Mesodermal cell (in vitro differentiated cells): ENCODE measurements around the gene RPS21.

Experiments
- H3K27ac ChIP-seq: 2 replicates; pipeline ENCODE4 v1.7.0; 2013; ENCODE audit warnings: mild to moderate bottlenecking, low read depth, low read length, moderate library complexity; ENCODE audit not compliant: severe bottlenecking
- H3K36me3 ChIP-seq: 2 replicates; pipeline ENCODE4 v1.7.1; 2013; ENCODE audit warnings: mild to moderate bottlenecking, low read length, moderate library complexity; ENCODE audit not compliant: control insufficient read depth, insufficient read depth
- H3K4me1 ChIP-seq: one replicate; pipeline ENCODE4 v1.7.1; 2013; ENCODE audit warnings: mild to moderate bottlenecking, low read length; ENCODE audit not compliant: insufficient read depth, control insufficient read depth, poor library complexity, severe bottlenecking
- H3K4me3 ChIP-seq: 2 replicates; pipeline ENCODE4 v1.7.0; 2013; ENCODE audit warnings: low read length, control low read depth, mild to moderate bottlenecking; ENCODE audit not compliant: insufficient read depth, poor library complexity, severe bottlenecking; ENCODE audit errors: extremely low read depth
- H3K9me3 ChIP-seq: 2 replicates; pipeline ENCODE4 v1.7.1; 2013; ENCODE audit warnings: mild to moderate bottlenecking, low read length, moderate library complexity; ENCODE audit not compliant: control insufficient read depth
- WGBS, 2 experiments: methylation state at CpG; one replicate each; pipeline ENCODE4 v1.1.5; 2013; ENCODE audit warnings: missing lambda C conversion rate in 2 of 2; ENCODE audit not compliant: insufficient coverage in 2 of 2; 5-methylcytosine and 5-hydroxymethylcytosine counted together

RPS21 gene

GRCh38 chr20:62347445-62347844 is 39.5 kb upstream of the RPS21 start:
- Histone ChIP-seq H3K9me3 (no peaks in the 10 kb centered on the region), H3K36me3 (peaks cover 68% of the 10 kb centered on the region), H3K4me3 (no peak overlapping the region), H3K4me1 (no peaks in the 10 kb centered on the region), H3K27ac (no peak overlapping the region)
- WGBS, 2 experiments, result 83 to 86% methylated on average over 8 to 9 of the region's 9 CpGs

- Histone ChIP-seq H3K4me1 (no peaks in the 10 kb centered on the region), H3K27ac (no peak overlapping the region), H3K36me3 (peaks cover 62% of the 10 kb centered on the region), H3K9me3 (no peaks in the 10 kb centered on the region), H3K4me3 (no peak overlapping the region)
- 83 to 100% methylated on average over 1 of the region's 1 CpG for WGBS, 2 experiments
Measured at GRCh38 chr20:62348604-62349003, 38.3 kb upstream of the RPS21 start.

- Histone ChIP-seq H3K36me3 (peaks cover 54% of the 10 kb centered on the region), H3K4me1 (peaks cover 4% of the 10 kb centered on the region), H3K27ac (no peak overlapping the region), H3K4me3 (no peak overlapping the region), H3K9me3 (no peaks in the 10 kb centered on the region)
- WGBS, 2 experiments, result 100% methylated on average over 1 of the region's 7 CpGs; no CpG with 5 or more reads in 1 of the 2 experiments
Measured at GRCh38 chr20:62349556-62350097, 37.3 kb upstream of the RPS21 start.

DNA sequence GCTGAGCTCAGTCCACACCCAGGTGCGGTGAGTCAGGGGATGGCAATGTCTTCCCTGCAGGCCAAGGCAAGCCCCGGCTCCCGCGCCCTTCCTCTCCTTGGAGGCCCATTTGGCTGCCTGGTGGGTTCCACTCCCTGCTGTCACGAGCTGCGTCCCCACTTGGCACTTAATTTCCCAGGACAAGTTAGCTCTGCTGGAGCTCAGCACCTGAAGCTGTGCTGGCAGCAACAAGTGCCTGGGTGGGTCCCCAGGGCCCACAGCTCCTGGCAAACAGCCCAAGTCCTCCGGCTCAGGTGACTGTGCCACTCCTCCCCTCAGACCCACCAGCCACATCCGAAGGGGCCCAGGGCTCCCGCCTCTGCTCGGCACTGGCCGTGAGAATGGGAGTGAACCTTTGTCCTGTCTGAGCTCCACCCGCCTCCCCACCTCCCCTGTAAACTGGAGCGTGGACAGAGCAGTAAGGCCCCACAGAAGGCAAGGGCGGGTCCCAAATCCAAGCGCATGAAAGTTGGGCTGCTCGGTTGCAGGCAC is 36.7 kb upstream of the RPS21 start:
- H3K4me1 ChIP-seq, result peaks cover 10% of the 10 kb centered on the region
- H3K36me3 ChIP-seq, result peaks cover 55% of the 10 kb centered on the region
- no peak overlapping the region for H3K4me3 ChIP-seq
- H3K27ac ChIP-seq, result no peak overlapping the region
- 94 to 96% methylated on average over 14 to 16 of the region's 16 CpGs for WGBS, 2 experiments
- no peaks in the 10 kb centered on the region for H3K9me3 ChIP-seq

- Histone ChIP-seq H3K9me3 (no peaks in the 10 kb centered on the region), H3K4me3 (no peak overlapping the region), H3K4me1 (peaks cover 16% of the 10 kb centered on the region), H3K27ac (no peak overlapping the region), H3K36me3 (peaks cover 52% of the 10 kb centered on the region)
- WGBS, 2 experiments, result 88 to 90% methylated on average over 17 to 21 of the region's 23 CpGs
Measured at GRCh38 chr20:62350629-62351422, 36.1 kb upstream of the RPS21 start.

- no peak overlapping the region for H3K4me3 ChIP-seq
- peaks cover 43% of the 10 kb centered on the region for H3K36me3 ChIP-seq
- WGBS, 2 experiments, result 90 to 94% methylated on average over 45 to 59 of the region's 60 CpGs
- H3K4me1 ChIP-seq, result peaks cover 25% of the 10 kb centered on the region
- H3K27ac ChIP-seq, result no peak overlapping the region
- no peaks in the 10 kb centered on the region for H3K9me3 ChIP-seq
Measured at GRCh38 chr20:62351469-62352401, 35.2 kb upstream of the RPS21 start.

DNA sequence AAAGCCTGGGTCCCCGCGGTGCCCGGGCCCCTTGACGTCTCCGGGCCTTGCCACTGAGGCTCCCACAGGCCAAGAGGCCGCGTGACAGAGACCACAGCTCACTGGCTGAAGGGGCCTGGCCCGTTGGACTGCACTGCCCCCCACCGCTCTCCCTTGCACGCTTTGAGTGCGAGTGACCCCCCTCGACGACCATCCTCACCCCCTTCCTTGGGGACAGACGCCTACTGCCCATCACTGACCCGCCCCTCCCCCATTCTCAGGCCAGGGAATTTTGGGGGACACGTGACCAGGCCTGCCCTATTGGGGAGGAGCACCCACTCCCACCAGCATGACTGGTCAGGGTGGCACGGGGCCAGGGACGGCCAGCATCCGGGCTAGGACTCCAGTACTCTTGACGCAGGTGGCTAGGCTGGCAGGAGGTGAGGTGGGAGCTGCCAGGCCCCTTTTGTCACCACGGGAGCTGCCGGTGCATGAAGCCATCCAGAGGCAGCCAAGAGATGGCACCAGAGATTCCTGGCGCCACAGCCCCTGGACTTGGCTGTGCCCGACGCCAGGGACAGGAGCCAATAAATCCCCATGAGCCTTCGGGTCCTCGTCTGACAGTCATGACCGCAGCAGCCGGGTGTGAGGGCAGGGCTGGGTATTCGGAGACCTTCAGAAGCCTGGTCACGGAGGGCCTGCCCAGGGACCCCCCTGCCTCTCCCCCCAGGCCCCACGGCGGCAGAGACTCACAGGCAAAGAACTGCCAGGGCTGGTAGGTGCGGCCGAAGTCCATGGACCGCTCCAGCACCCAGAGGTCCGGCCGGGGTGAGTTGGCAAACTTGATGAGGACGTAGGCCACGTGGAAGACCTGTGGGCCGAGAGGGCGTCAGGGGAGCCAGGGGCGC is 34.3 kb upstream of the RPS21 start:
- WGBS, 2 experiments, result 91 to 93% methylated on average over 39 of the region's 43 CpGs
- H3K4me1 ChIP-seq, result peaks cover 34% of the 10 kb centered on the region
- H3K4me3 ChIP-seq, result no peak overlapping the region
- peaks cover 34% of the 10 kb centered on the region for H3K36me3 ChIP-seq
- H3K9me3 ChIP-seq, result no peaks in the 10 kb centered on the region
- H3K27ac ChIP-seq, result no peak overlapping the region

GRCh38 chr20:62353289-62354030 is 33.4 kb upstream of the RPS21 start:
- no peak overlapping the region for H3K27ac ChIP-seq
- H3K9me3 ChIP-seq, result no peaks in the 10 kb centered on the region
- H3K4me1 ChIP-seq, result peaks cover 40% of the 10 kb centered on the region
- no peak overlapping the region for H3K4me3 ChIP-seq
- H3K36me3 ChIP-seq, result peaks cover 31% of the 10 kb centered on the region
- 94 to 96% methylated on average over 14 to 15 of the region's 16 CpGs for WGBS, 2 experiments

- 77 to 79% methylated on average over 9 to 12 of the region's 14 CpGs for WGBS, 2 experiments
- H3K27ac ChIP-seq, result no peak overlapping the region
- peaks cover 35% of the 10 kb centered on the region for H3K36me3 ChIP-seq
- peaks cover 48% of the 10 kb centered on the region for H3K4me1 ChIP-seq
- no peaks in the 10 kb centered on the region for H3K9me3 ChIP-seq
- H3K4me3 ChIP-seq, result no peak overlapping the region
Measured at GRCh38 chr20:62354031-62354808, 32.7 kb upstream of the RPS21 start.
